ENCODE measurements around the gene CISD1.

- no peak for TF ChIP-seq CTCF (IDR thresholded peaks at IDR 0.05)
- TF ChIP-seq POLR2A (IDR thresholded peaks at IDR 0.05), result no peak
Measured at GRCh38 chr10:58225654-58226053, 43.3 kb upstream of the CISD1 start.
